Endothelial cell of umbilical vein (primary cell): ENCODE measurements around the gene SEMA3E. TPM values are rescaled to one million over a fixed set of nuclear protein-coding genes. Genes with fewer than 3 reads are reported as not detected.

Source experiments
- BruUV-seq: library from RNA; stranded (reverse); fragments of 400-500 nt; replicated peaks from 2 replicates; lab custom pipeline; 2021; lab: Mats Ljungman, UMichigan
- CTCF ChIA-PET: fragments of 300-600, 350-600 bp; sonication (Branson Sonifier 250); formaldehyde crosslinking; loops from one replicate; lab custom pipeline; 2021; ENCODE audit warnings: antibody characterized with exemption, inconsistent platforms; lab: Charles Lee
- POLR2A ChIA-PET: fragments of 300-600, 350-600 bp; sonication (Branson Sonifier 250); formaldehyde crosslinking; loops from one replicate; lab custom pipeline; 2021; ENCODE audit warnings: antibody characterized with exemption, inconsistent platforms; lab: Charles Lee
- DNase-seq: peaks from one replicate; pipeline ENCODE4 v3.0.0-alpha.2; 2011; ENCODE audit warnings: low read depth, low spot score
- FAIRE-seq: peaks from 2 replicates; lab custom pipeline; 2011; peaks lifted over from hg19 to GRCh38; lab: Jason Lieb, UNC
- H2AFZ ChIP-seq: 2 replicates; pipeline ENCODE4 v1.6.0; 2012; ENCODE audit warnings: low read depth, low read length, control low read depth, inconsistent platforms
- H3K27ac ChIP-seq: 2 replicates; pipeline ENCODE4 v1.5.1; 2011; ENCODE audit warnings: low read depth, mild to moderate bottlenecking, control low read depth, low read length, moderate library complexity; ENCODE audit not compliant: insufficient read depth
- H3K27me3 ChIP-seq, 2 experiments: 2 replicates each; pipeline versions ENCODE4 v1.6.0 to v1.6.1; 2011; ENCODE audit warnings: low read length in 2 of 2, mixed read lengths in 1 of 2; ENCODE audit not compliant: control insufficient read depth in 2 of 2, insufficient read depth in 2 of 2
- H3K36me3 ChIP-seq, 2 experiments: 2 replicates in 1 of 2; 3 replicates in 1 of 2; pipeline ENCODE4 v1.5.1; 2011; ENCODE audit warnings: low read length in 2 of 2, mild to moderate bottlenecking in 1 of 2, moderate library complexity in 1 of 2; ENCODE audit not compliant: control insufficient read depth in 2 of 2, insufficient read depth in 2 of 2; ENCODE audit errors: extremely low read depth in 1 of 2
- H3K4me1 ChIP-seq: 3 replicates; pipeline ENCODE4 v1.5.1; 2011; ENCODE audit warnings: mild to moderate bottlenecking, low read length; ENCODE audit not compliant: control insufficient read depth, insufficient read depth; ENCODE audit errors: extremely low read depth
- H3K4me2 ChIP-seq: 2 replicates; pipeline ENCODE4 v1.6.1; 2011; ENCODE audit warnings: low read length, control low read depth, mixed read lengths; ENCODE audit not compliant: insufficient read depth
- H3K4me3 ChIP-seq, 3 experiments: fragments of 200-600 bp in 1 of 3; sonication (generic), shearing (Covaris generic) in 1 of 3; replicated peaks in 1 of 3; 2 replicates each; pipeline ENCODE4 v1.5.1; 2011 to 2016; ENCODE audit warnings: control low read depth in 3 of 3, low read length in 3 of 3, mild to moderate bottlenecking in 2 of 3, inconsistent platforms in 1 of 3, low read depth in 1 of 3, moderate library complexity in 1 of 3; ENCODE audit not compliant: insufficient read depth in 1 of 3
- H3K79me2 ChIP-seq: 2 replicates; pipeline ENCODE4 v1.6.0; 2012; ENCODE audit warnings: low read length, inconsistent platforms; ENCODE audit not compliant: control insufficient read depth, insufficient read depth
- H3K9ac ChIP-seq: replicated peaks from 2 replicates; pipeline ENCODE3; 2011; ENCODE audit warnings: low read length, control low read depth; ENCODE audit not compliant: insufficient read depth; ENCODE audit errors: extremely low read depth
- H3K9me1 ChIP-seq: replicated peaks from 3 replicates; pipeline ENCODE4 v1.6.0; 2011; ENCODE audit warnings: mild to moderate bottlenecking, low read length; ENCODE audit not compliant: control insufficient read depth, insufficient read depth; ENCODE audit errors: extremely low read depth
- H3K9me3 ChIP-seq: replicated peaks from 2 replicates; pipeline ENCODE4 v1.5.1; 2012; ENCODE audit warnings: low read length, inconsistent platforms; ENCODE audit not compliant: control insufficient read depth, insufficient read depth
- H4K20me1 ChIP-seq: replicated peaks from 2 replicates; pipeline ENCODE3; 2011; ENCODE audit warnings: mild to moderate bottlenecking, low read length; ENCODE audit not compliant: control insufficient read depth, insufficient read depth; ENCODE audit errors: extremely low read depth
- CTCF ChIP-seq, 2 donors: IDR thresholded peaks; 1 replicate in 1 of 2; 2 replicates in 1 of 2; pipeline ENCODE4 v1.5.1; 2011; ENCODE audit warnings: low read length in 2 of 2, mild to moderate bottlenecking in 2 of 2, moderate library complexity in 2 of 2, control low read depth in 1 of 2, inconsistent platforms in 1 of 2, low read depth in 1 of 2; ENCODE audit not compliant: insufficient read depth in 1 of 2; ENCODE audit errors: extremely low read depth in 1 of 2
- EZH2 ChIP-seq: IDR thresholded peaks from 2 replicates; pipeline ENCODE4 v1.6.1; 2012; ENCODE audit warnings: borderline replicate concordance, low read depth, mild to moderate bottlenecking, moderate library complexity, low read length, inconsistent platforms; ENCODE audit not compliant: severe bottlenecking
- FOS ChIP-seq: IDR thresholded peaks from 2 replicates; pipeline ENCODE4 v1.6.1; 2011; ENCODE audit warnings: mild to moderate bottlenecking, low read length, moderate library complexity, borderline replicate concordance; ENCODE audit not compliant: insufficient read depth
- GATA2 ChIP-seq: IDR thresholded peaks from 2 replicates; pipeline ENCODE4 v1.7.0; 2011; ENCODE audit warnings: low read depth, mild to moderate bottlenecking, moderate library complexity, mixed read lengths, low read length; ENCODE audit not compliant: insufficient read length, insufficient read depth
- JUN ChIP-seq: IDR thresholded peaks from 2 replicates; pipeline ENCODE4 v1.6.1; 2011; ENCODE audit warnings: borderline replicate concordance, low read depth; ENCODE audit not compliant: insufficient read length, insufficient read depth
- MAX ChIP-seq: IDR thresholded peaks from 2 replicates; pipeline ENCODE4 v1.6.1; 2011; ENCODE audit not compliant: insufficient read depth, insufficient read length
- MYC ChIP-seq: IDR thresholded peaks from one replicate; pipeline ENCODE4 v1.6.1; 2011; ENCODE audit warnings: mild to moderate bottlenecking, low read depth, low read length
- POLR2A ChIP-seq: IDR thresholded peaks from 2 replicates; pipeline ENCODE4 v1.6.1; 2012; ENCODE audit warnings: low read depth, mild to moderate bottlenecking, control low read depth, low read length
- POLR2AphosphoS5 ChIP-seq: IDR thresholded peaks from 2 replicates; pipeline ENCODE4 v1.6.1; 2012; ENCODE audit warnings: low read depth, mild to moderate bottlenecking, control low read depth, low read length, moderate library complexity; ENCODE audit not compliant: insufficient read depth
- dilution Hi-C: fragments of 300-500 bp; cut with MboI; formaldehyde crosslinking; loops from one replicate; pipeline ENCODE4 v1.15.0; 2019; ENCODE audit warnings: low sequenced_read_pairs; ENCODE audit not compliant: extremely low pct_ligation_motif_present
- intact Hi-C: fragments of 100-400 bp; cut with micrococcal nuclease; formaldehyde crosslinking; loops from one replicate; pipeline ENCODE4 v1.10.0; 2022
- polyA plus RNA-seq, 4 experiments: library from polyadenylated mRNA; depleted of rRNA in 3 of 4; stranded (reverse) in 3 of 4; unstranded in 1 of 4; fragments of >200 nt; gene quantifications; 2 replicates each; pipeline versions ENCODE4 v1.2.1 to v1.2.3, GENCODE V29; 2011 to 2012; ENCODE audit warnings: missing spikeins in 1 of 4
- total RNA-seq: library from RNA; stranded (reverse); gene quantifications from 2 replicates; pipeline ENCODE4 v1.2.3, GENCODE V29; 2021

Gene SEMA3E
- total and polyA plus RNA-seq, 2 donors (not counting 3 experiments of a cell fraction or from before 2014, with no cell fraction given), result not detected

GRCh38 chr7:83617858-83618257 lies 31.1 kb downstream of the SEMA3E start:
- dilution Hi-C loops (no loop called here), intact Hi-C loops (no loop called here)
- H3K36me3 ChIP-seq, result no peaks in the 10 kb centered on the region
- no peak overlapping the region for H2AFZ ChIP-seq
- no peaks in the 10 kb centered on the region for H3K9me1 ChIP-seq
- TF ChIP-seq MYC (no peak), POLR2AphosphoS5 (no peak), FOS (no peak), POLR2A (no peak), JUN (no peak)
- DNase-seq (no peak), FAIRE-seq (no peak)
- no peaks in the 10 kb centered on the region for H4K20me1 ChIP-seq
- H3K4me1 ChIP-seq, result no peaks in the 10 kb centered on the region
- no peak overlapping the region for H3K27ac ChIP-seq
- no peaks in the 10 kb centered on the region for H3K27me3 ChIP-seq
- H3K9me3 ChIP-seq, result no peaks in the 10 kb centered on the region
- H3K4me2 ChIP-seq, result no peak overlapping the region
- ChIA-PET CTCF (interaction anchor here (0.8 to 1.1 kb wide), 2 partner anchors 10 to 23 kb away, joined by 3 read pairs; no protein-coding TSS in a partner anchor), POLR2A (no interaction called here)
- H3K79me2 ChIP-seq, result no peaks in the 10 kb centered on the region
- no peak overlapping the region for H3K9ac ChIP-seq
- BruUV-seq, result no TSS peak
- H3K4me3 ChIP-seq, result no peak overlapping the region

- H3K9me3 ChIP-seq, result no peaks in the 10 kb centered on the region
- no TSS peak for BruUV-seq
- POLR2A ChIA-PET, result no interaction called here
- no peak overlapping the region for H2AFZ ChIP-seq
- CTCF ChIA-PET, result no interaction called here
- FAIRE-seq, result no peak
- intact Hi-C loops (no loop called here), dilution Hi-C loops (no loop called here)
- H3K9me1 ChIP-seq, result no peaks in the 10 kb centered on the region
- H3K27me3 ChIP-seq, result no peaks in the 10 kb centered on the region
- H3K79me2 ChIP-seq, result no peaks in the 10 kb centered on the region
- TF ChIP-seq EZH2 (no peak), GATA2 (no peak), POLR2A (no peak), MAX (no peak), FOS (no peak), MYC (no peak), CTCF (IDR thresholded peaks at IDR 0.05; ENCODE audit: extremely low read depth in 1 of 2, insufficient read depth in 1 of 2, low read depth in 1 of 2, low read length in 2 of 2) (no peak), JUN (no peak), POLR2AphosphoS5 (no peak)
- no peaks in the 10 kb centered on the region for H3K36me3 ChIP-seq
- H3K4me3 ChIP-seq, result no peak overlapping the region
- no peaks in the 10 kb centered on the region for H4K20me1 ChIP-seq
- H3K4me2 ChIP-seq, result no peak overlapping the region
- no peaks in the 10 kb centered on the region for H3K4me1 ChIP-seq
- no peak overlapping the region for H3K9ac ChIP-seq
- no peak for DNase-seq
- H3K27ac ChIP-seq, result no peak overlapping the region
Observed at GRCh38 chr7:83614112-83614511, 34.8 kb downstream of the SEMA3E start.
